GM21381 (cell line): ENCODE data around the gene TPD52L1.
"Not testable (repeated sequence)": the region's sequence is repeated elsewhere in the genome, so short reads cannot be mapped to it uniquely, and the experiment has no call there.

Experiments
- ATAC-seq: cut with Tn5 transposase; IDR thresholded peaks from one replicate; pipeline ENCODE4 v1.9.1; 2021; ENCODE audit warnings: mild to moderate bottlenecking, moderate library complexity; ENCODE audit not compliant: unreplicated experiment

TPD52L1 gene

DNA sequence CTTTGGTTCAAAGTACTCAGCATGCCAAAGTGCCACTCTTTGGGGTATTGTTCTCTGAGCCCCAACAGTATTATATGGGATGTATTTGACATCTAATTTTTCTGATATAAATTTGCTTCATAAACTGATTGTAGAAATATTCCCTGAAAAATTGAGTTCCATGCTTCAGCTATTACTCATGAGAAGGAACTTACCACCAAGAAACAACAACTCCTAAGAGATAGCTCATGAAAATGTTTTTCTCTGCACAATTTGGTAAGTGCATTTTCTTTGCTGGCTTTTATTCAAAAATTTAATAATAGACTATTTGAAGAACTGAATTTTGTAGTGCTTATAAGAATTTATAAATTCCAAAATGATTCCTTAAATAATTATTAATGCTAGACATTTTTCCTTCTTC is 12.8 kb upstream of the TPD52L1 start:
- no peak for ATAC-seq

DNA sequence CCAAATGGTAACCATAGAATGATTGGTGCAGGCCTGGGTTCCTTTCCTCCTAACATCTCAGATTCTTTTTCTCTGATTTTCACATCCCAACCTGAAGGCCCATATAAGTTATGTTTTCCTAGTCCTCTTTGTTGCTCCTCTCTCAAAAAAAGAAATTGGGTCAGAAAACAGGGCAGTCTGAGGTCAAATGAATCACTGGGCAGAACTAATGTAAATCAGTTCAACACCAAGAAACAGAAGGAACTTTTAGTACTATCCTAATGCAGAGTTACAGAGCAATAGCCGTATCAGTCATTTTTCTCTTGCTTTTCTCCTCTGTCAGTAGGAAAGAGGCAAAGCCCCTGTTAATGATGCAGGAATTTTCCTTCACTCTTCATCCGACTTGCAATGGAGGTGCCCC is 11.0 kb upstream of the TPD52L1 start:
- no peak for ATAC-seq

DNA sequence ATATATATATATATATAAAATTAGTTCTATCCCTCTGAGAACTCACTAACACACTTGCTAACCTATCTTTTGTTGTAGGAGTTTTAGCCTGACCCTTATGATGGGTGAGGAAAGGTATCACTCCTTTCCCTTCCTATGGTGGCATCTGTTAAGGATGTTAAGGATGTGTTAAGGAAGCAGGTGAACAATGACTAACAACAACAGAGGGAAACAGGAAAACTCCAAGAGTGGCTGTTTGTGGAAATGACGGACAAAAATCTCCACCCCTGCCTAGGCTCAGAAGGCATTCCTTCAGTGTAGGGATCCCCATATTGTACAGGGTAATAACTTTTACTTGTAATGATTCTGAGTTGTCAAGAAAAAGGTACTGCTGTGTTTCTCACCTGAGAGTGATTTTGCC is 8.8 kb upstream of the TPD52L1 start:
- no peak for ATAC-seq

- ATAC-seq, result no peak
Measured at GRCh38 chr6:125149256-125150144, 4.1 kb upstream of the TPD52L1 start.

GRCh38 chr6:125151700-125152099 is 1.9 kb upstream of the TPD52L1 start:
- ATAC-seq, result no peak

DNA sequence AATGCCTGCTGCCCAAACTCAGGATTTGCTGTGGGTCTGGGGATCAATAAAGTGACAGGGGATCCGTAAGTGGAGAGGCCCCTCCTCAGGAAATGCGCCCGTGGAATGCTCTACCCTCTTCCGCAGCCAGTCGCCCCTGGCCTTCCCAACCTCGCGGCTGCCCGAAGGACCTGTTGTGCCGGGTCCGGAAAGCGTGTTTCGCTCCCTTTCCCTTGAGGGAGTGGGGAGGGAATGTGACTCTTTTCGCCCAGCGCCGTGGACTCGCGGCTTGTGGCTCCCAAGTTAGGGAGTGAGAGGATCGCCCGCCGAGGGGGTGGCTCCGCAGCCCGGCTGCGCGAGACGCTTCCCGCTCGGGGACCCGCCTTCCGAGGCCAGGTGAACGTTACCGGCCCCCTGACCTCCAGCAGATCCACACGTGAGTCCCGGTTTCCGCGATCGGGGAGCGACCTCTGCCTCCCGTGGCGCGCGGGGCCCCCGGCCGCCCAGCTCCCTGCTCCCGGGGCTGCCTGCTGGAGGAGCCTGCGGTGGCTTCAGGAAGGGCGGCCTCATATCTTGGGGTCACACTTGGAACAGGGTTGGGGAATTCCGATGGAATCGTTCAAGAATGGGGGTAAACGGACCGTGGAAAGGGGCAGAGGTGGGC is 666 bp downstream of the TPD52L1 start:
- no peak for ATAC-seq

DNA sequence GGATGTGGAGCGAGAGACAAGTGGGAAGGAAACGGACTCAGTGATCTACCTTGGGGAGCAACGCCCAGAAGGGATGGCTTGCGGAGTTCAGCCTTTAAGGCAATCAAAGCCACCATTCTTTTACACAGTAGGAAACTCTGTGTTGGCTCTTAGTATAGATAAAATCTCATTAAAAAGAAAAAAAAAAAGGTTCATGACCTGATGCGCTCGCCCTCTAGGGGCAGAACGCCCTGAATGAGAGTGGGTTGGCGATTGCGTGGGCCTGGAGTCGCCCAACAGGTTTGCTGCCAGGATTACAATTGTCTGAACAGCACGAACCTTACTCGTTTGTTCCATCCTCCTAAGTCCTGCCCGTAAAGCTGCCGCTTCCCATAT is 1.2 kb downstream of the TPD52L1 start:
- no peak for ATAC-seq

DNA sequence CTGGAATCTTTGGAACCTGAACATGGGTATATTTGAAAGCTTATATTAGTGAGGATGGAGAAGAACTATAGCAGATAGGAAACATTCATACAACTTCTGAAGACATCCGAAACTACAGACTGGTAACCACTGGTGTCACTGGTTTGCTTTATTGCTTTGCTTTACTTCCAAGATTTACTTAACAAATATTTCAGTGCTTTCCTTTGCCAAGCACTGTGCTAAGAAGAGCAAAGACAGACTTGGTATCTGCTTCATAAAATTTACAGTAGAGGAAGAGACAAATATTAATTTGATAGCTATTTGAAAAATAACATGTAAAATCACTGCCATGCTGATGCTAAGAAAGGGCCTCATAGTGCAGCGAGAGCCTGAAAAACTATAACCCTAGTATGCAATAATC is 1.8 kb downstream of the TPD52L1 start:
- no peak for ATAC-seq

GRCh38 chr6:125156496-125156895 is 2.9 kb downstream of the TPD52L1 start:
- ATAC-seq, result no peak

DNA sequence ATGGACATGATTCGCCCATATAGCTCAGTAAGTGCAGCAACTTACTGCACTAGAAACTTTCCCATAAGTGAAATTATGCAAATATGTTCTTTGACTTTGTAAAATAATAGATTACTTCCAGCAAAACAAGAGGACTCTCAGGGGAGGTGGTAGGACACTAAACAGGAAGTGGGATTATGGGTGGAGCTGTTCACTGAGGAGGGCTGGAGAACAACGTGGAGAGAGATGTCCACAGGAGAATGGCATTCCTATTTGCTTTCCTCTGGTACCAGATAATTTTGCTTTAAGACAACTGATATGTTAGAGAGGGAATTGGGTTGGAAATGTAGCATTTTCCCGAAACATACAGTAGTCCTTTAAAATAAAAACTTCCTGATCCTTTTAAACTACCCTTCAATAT is 3.7 kb downstream of the TPD52L1 start:
- no peak for ATAC-seq

DNA sequence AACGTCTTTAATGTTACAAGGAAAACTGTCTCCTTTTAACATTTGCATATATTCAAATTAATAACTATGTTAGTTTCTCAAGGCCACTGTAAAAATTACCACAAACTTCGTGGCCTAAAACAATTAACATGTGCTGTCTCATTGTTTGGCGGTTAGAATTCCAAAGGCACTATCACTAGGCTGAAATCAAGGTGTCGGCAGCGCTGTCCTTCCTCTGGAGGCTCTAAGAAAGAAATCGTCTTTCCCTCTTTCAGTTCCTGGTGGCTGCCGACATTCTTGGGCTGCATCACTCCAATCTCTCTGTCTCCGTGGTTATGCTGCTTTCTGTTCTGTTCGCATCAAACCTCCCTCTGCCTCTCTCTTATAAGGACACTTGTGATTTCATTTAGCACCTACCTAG is 4.2 kb downstream of the TPD52L1 start:
- no peak for ATAC-seq

- ATAC-seq, result not testable (repeated sequence)
Measured at GRCh38 chr6:125163339-125163738, 9.8 kb downstream of the TPD52L1 start.

DNA sequence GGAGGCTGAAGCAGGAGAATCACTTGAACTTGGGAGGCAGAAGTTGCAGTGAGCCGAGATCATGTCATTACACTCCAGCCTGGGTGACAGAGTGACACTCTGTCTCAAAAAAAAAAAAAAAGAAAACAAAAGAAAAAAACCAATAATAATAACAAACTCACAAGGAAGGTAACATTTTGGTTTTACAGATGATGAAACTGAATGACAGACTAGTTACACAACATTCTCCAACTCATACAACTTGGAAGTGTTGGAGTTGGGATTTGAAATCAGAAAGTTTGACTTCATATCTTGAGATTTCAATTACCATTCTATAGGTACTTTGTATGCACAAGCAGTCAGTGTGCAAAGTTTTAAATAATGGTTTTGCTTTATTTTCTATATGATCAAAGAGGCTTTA is 10.2 kb downstream of the TPD52L1 start:
- no peak for ATAC-seq

DNA sequence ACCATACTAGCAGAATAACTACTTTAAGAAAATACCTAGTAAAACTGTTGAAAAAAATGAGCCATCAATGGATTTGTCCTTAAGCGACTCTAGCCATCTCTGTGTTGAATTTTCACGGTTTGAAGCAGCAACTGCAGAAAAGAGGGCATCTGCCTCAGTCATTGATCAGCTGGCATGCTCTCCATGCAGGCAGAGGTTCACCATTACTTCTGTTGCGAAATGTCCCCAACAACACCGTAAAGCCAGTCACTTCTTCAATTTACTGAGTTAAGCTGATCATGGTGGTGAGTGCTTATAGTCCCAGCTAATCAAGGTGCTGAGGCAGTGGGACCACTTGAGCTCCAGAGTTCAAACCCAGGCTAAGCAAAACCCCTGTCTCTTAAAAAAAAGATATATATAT is 11.1 kb downstream of the TPD52L1 start:
- ATAC-seq, result no peak

DNA sequence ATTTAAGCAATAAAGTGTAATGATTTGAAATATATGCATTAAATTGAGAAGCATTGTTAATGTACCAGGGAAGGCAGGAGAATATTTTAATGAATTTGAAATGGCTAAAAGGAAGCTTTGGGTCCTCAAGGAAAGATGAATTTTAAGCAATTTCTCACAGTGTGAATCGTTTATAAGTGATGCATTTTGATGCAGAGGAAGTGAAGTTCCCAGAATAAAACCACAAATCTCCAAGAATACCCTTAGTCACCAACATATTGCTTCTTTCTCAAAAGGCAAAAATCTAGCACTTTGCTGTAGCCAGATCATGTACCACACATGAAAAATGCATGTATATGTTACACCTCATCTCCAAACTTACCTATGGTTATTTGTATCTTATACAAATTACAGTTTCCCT is 11.7 kb downstream of the TPD52L1 start:
- no peak for ATAC-seq

DNA sequence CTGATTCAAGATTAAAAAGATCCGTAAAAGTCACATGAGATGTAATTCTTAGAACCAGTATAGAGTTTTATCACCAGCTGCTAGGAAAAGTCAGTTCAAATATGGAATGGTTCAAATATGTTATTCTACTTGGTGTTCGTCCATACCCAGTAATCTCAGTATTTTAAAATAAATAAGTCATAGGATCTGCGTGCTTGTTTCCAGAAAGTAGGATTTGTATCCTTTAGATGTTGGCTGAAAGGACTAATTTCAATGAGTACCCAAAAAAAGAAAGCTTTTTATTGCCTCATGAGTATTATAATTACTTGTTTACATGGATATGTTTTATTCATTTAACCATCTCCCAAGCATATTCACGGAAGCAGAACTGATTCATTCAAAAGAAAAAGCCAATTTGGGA is 12.2 kb downstream of the TPD52L1 start:
- no peak for ATAC-seq

GRCh38 chr6:125166711-125167110 is 13.1 kb downstream of the TPD52L1 start:
- no peak for ATAC-seq

DNA sequence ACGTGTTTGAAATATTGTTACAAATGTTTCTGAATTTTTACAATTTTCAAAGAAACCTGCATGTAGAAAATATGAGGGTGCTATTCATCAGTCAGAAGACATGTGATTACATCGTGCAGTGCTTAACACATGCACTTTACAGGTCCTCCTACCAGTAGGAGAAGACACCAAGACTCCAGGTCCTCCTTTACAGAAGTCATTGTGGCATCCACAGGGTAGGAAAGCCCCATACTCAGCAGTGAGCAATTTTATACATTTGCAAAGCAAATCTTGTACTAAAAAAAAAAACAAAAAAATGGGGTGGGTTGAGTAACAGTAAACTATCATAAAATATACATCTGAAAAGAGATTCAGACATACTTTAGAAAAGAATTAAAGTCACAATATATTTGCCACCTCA is 14.0 kb downstream of the TPD52L1 start:
- no peak for ATAC-seq

DNA sequence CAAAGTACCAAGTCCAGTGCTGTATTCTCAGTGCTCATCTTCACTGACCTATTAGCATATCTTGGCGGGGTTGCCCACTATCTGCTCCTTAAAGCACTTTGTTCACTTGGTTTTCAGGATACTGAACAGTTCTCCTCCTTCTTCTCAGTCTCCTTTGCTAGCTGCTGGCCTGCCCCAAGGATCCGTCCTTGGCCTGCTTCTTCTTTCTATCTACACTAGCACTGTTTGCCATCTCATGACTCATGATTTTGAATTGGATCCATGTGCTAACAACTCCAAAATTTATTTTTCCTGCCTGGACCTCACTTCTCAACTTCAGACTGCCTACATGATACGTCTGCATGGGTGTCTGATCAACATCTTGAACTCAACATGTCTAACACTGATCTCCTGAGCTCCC is 15.5 kb downstream of the TPD52L1 start:
- ATAC-seq, result no peak

DNA sequence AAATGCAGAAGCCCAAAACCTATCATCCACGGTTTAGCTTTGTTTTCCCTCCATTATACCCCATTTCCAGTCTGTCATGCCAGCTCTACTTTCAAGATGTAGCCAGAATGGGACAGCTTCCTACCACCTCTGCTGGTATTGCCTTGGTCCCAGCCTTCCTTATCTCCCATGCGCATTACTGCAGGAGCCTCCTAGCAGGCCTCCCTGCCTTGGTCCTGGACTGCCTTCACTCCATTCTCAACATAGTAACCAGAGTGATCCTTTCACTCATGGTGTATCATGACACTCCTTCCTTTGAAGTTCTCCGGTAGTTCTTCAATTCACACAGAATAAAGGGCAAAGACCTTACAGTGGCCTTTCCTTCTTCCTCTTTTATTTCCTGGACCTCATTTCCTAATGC is 15.9 kb downstream of the TPD52L1 start:
- no peak for ATAC-seq

DNA sequence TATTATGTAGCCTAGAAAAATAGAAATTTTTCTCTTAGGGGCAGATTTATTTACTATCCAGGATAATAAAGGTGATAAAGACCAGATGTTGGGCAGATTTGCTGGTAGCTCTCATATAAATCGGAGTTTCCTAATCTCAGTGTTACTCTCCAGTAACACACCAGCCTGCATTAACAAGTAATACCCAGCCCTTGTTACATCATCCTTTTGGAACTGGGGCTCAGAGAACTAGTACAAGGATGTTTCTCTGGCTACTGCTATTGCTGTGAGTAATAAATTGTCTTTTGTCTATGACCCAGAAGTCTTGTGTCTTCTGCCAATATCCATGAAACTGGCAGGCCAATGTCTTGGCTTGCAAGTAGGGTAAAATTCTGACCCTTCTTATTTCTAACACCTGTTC is 16.8 kb downstream of the TPD52L1 start:
- no peak for ATAC-seq

GRCh38 chr6:125173341-125174095 is 19.9 kb downstream of the TPD52L1 start:
- ATAC-seq, result no peak
